Measurements from ENCODE around the gene MGAT4B. TPM values are rescaled to one million over a fixed set of nuclear protein-coding genes. Genes with fewer than 3 reads are reported as not detected.

Gene MGAT4B
- total RNA-seq, 1 donor from 2014 or later = 193 TPM

DNA sequence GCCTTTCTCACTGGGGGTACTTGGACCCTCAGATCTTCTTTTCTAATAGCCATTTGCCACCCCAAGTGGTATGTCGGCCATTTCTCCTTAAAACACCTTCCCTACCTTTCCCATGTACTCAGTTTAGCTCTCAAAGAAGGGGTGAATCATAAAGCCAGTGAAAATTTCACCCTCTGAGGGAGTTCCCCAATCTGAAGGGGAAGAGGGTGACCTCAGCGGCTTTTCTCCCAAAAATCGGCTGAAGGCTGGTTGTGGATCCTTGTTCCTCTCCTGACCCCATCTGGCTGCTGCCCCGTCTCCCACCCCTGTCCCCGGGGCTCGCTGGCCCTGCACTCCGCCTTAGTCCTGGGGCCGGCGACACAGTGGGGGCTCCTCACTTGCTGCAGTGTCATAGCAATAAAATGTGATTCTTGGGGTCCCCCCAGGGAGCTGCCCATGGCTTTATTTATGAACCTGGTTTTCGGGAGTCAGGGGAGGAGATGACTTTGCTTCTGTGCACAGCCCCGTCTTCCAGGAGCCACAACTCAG is 30.2 kb downstream of the MGAT4B start:
- no peak overlapping the region for H3K27ac ChIP-seq (ENCODE audit: low read depth, low read length)
- peaks cover 36% of the 10 kb centered on the region for H3K36me3 ChIP-seq (ENCODE audit: insufficient read depth, low read length)
- no peak overlapping the region for H3K4me3 ChIP-seq (ENCODE audit: insufficient read depth, low read depth, low read length)
- H3K27me3 ChIP-seq (ENCODE audit: insufficient read depth, low read length) = no peaks in the 10 kb centered on the region
- H3K9ac ChIP-seq (ENCODE audit: low read length) = no peak overlapping the region
- no peak overlapping the region for H3K4me3 Mint-ChIP-seq (ENCODE audit: unreplicated experiment)
- H3K36me3 Mint-ChIP-seq (ENCODE audit: low read depth, unreplicated experiment) = peaks cover 21% of the 10 kb centered on the region
- no peak overlapping the region for H3K4me2 ChIP-seq (ENCODE audit: low read length)
- no peak overlapping the region for H2AFZ ChIP-seq (ENCODE audit: low read depth, low read length)
- H3K27ac Mint-ChIP-seq (ENCODE audit: unreplicated experiment) = no peak overlapping the region
- no peaks in the 10 kb centered on the region for H3K79me2 ChIP-seq (ENCODE audit: insufficient read depth, low read length)
- H4K20me1 ChIP-seq (ENCODE audit: insufficient read depth, low read length) = peaks cover 17% of the 10 kb centered on the region
- no peaks in the 10 kb centered on the region for H3K4me1 Mint-ChIP-seq (ENCODE audit: low read depth, unreplicated experiment)
- TF ChIP-seq, protein P1, sequence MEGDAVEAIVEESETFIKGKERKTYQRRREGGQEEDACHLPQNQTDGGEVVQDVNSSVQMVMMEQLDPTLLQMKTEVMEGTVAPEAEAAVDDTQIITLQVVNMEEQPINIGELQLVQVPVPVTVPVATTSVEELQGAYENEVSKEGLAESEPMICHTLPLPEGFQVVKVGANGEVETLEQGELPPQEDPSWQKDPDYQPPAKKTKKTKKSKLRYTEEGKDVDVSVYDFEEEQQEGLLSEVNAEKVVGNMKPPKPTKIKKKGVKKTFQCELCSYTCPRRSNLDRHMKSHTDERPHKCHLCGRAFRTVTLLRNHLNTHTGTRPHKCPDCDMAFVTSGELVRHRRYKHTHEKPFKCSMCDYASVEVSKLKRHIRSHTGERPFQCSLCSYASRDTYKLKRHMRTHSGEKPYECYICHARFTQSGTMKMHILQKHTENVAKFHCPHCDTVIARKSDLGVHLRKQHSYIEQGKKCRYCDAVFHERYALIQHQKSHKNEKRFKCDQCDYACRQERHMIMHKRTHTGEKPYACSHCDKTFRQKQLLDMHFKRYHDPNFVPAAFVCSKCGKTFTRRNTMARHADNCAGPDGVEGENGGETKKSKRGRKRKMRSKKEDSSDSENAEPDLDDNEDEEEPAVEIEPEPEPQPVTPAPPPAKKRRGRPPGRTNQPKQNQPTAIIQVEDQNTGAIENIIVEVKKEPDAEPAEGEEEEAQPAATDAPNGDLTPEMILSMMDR (IDR thresholded peaks at IDR 0.05; ENCODE audit: insufficient read depth, low read depth, low read length) = no peak
- TF ChIP-seq EZH2 (IDR thresholded peaks at IDR 0.05; ENCODE audit: insufficient read depth, low read length) = no peak
- H3K9me3 ChIP-seq (ENCODE audit: insufficient read depth, low read depth, low read length) = no peaks in the 10 kb centered on the region
- no peaks in the 10 kb centered on the region for H3K9me3 Mint-ChIP-seq (ENCODE audit: unreplicated experiment)
- FAIRE-seq (no peak), DNase-seq (ENCODE audit: low read depth) (no peak)
- no peaks in the 10 kb centered on the region for H3K4me1 ChIP-seq (ENCODE audit: insufficient read depth, low read length)
- no peaks in the 10 kb centered on the region for H3K27me3 Mint-ChIP-seq (ENCODE audit: low read depth, unreplicated experiment)

DNA sequence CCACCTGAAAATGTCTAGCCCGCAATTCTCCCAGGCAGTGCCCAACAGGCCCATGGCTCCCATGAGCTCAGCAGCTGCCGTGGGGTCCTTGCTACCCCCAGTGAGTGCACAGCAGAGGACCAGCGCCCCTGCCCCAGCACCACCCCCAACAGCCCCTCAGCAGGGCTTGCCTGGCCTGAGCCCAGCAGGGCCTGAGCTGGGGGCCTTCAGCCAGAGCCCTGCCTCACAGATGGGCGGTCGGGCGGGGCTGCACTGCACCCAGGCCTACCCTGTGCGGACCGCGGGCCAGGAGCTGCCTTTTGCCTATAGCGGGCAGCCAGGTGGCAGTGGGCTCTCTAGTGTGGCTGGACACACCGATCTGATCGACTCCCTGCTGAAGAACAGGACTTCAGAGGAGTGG is 32.2 kb downstream of the MGAT4B start:
- Histone ChIP-seq H2AFZ (ENCODE audit: low read depth, low read length) (no peak overlapping the region), H3K79me2 (ENCODE audit: insufficient read depth, low read length) (peaks cover 9% of the 10 kb centered on the region), H3K27me3 (ENCODE audit: insufficient read depth, low read length) (no peaks in the 10 kb centered on the region), H3K4me1 (ENCODE audit: insufficient read depth, low read length) (no peaks in the 10 kb centered on the region), H3K4me3 (ENCODE audit: insufficient read depth, low read depth, low read length) (no peak overlapping the region), H3K27ac (ENCODE audit: low read depth, low read length) (no peak overlapping the region), H3K9ac (ENCODE audit: low read length) (no peak overlapping the region), H3K4me2 (ENCODE audit: low read length) (no peak overlapping the region), H3K36me3 (ENCODE audit: insufficient read depth, low read length) (peaks cover 41% of the 10 kb centered on the region), H3K9me3 (ENCODE audit: insufficient read depth, low read depth, low read length) (no peaks in the 10 kb centered on the region), H4K20me1 (ENCODE audit: insufficient read depth, low read length) (peaks cover 24% of the 10 kb centered on the region)
- no peak overlapping the region for H3K4me3 Mint-ChIP-seq (ENCODE audit: unreplicated experiment)
- DNase-seq (ENCODE audit: low read depth) (no peak), FAIRE-seq (no peak)
- TF ChIP-seq, protein P1 (IDR thresholded peaks at IDR 0.05; ENCODE audit: insufficient read depth, low read depth, low read length) = no peak
- no peak for TF ChIP-seq EZH2 (IDR thresholded peaks at IDR 0.05; ENCODE audit: insufficient read depth, low read length)
- peaks cover 22% of the 10 kb centered on the region for H3K36me3 Mint-ChIP-seq (ENCODE audit: low read depth, unreplicated experiment)
- H3K27ac Mint-ChIP-seq (ENCODE audit: unreplicated experiment) = peak overlapping the region; percentile 41
- H3K9me3 Mint-ChIP-seq (ENCODE audit: unreplicated experiment) = no peaks in the 10 kb centered on the region
- H3K4me1 Mint-ChIP-seq (ENCODE audit: low read depth, unreplicated experiment) = no peaks in the 10 kb centered on the region
- H3K27me3 Mint-ChIP-seq (ENCODE audit: low read depth, unreplicated experiment) = no peaks in the 10 kb centered on the region

GRCh38 chr5:179773686-179774040 is 33.0 kb downstream of the MGAT4B start:
- no peak overlapping the region for H3K4me2 ChIP-seq (ENCODE audit: low read length)
- Mint-ChIP-seq H3K9me3 (ENCODE audit: unreplicated experiment) (no peaks in the 10 kb centered on the region), H3K4me3 (ENCODE audit: unreplicated experiment) (no peak overlapping the region)

More at GRCh38 chr5:179773686-179774040, 33.0 kb downstream of the MGAT4B start:
- H4K20me1 ChIP-seq (ENCODE audit: insufficient read depth, low read length) = peaks cover 29% of the 10 kb centered on the region
- peaks cover 17% of the 10 kb centered on the region for H3K79me2 ChIP-seq (ENCODE audit: insufficient read depth, low read length)
- no peak for TF ChIP-seq EZH2 (IDR thresholded peaks at IDR 0.05; ENCODE audit: insufficient read depth, low read length)
- TF ChIP-seq, protein P1 (IDR thresholded peaks at IDR 0.05; ENCODE audit: insufficient read depth, low read depth, low read length) = no peak
- H3K9me3 ChIP-seq (ENCODE audit: insufficient read depth, low read depth, low read length) = no peaks in the 10 kb centered on the region
- Mint-ChIP-seq H3K27ac (ENCODE audit: unreplicated experiment) (peak overlapping the region; percentile 12), H3K36me3 (ENCODE audit: low read depth, unreplicated experiment) (peaks cover 25% of the 10 kb centered on the region), H3K4me1 (ENCODE audit: low read depth, unreplicated experiment) (peaks cover 6% of the 10 kb centered on the region), H3K27me3 (ENCODE audit: low read depth, unreplicated experiment) (no peaks in the 10 kb centered on the region)
- FAIRE-seq = no peak
- no peaks in the 10 kb centered on the region for H3K27me3 ChIP-seq (ENCODE audit: insufficient read depth, low read length)
- H3K27ac ChIP-seq (ENCODE audit: low read depth, low read length) = no peak overlapping the region
- no peak overlapping the region for H3K4me3 ChIP-seq (ENCODE audit: insufficient read depth, low read depth, low read length)
- no peak overlapping the region for H3K9ac ChIP-seq (ENCODE audit: low read length)
- H3K4me1 ChIP-seq (ENCODE audit: insufficient read depth, low read length) = peaks cover 3% of the 10 kb centered on the region
- peaks cover 45% of the 10 kb centered on the region for H3K36me3 ChIP-seq (ENCODE audit: insufficient read depth, low read length)
- DNase-seq (ENCODE audit: low read depth) = no peak
- H2AFZ ChIP-seq (ENCODE audit: low read depth, low read length) = no peak overlapping the region
